Adipocyte (in vitro differentiated cells): Measurements from ENCODE around the gene PGBD5.

Source experiments
- DNase-seq: peaks from one replicate; pipeline ENCODE4 v3.0.0-alpha.2; 2015; ENCODE audit warnings: low read depth
- H3K27me3 ChIP-seq: replicated peaks from 2 replicates; pipeline ENCODE4 v1.7.0; 2013; ENCODE audit warnings: mild to moderate bottlenecking, low read length, moderate library complexity; ENCODE audit not compliant: control insufficient read depth, insufficient read depth
- H3K36me3 ChIP-seq: 2 replicates; pipeline ENCODE4 v1.7.0; 2013; ENCODE audit warnings: low read length, mild to moderate bottlenecking, moderate library complexity; ENCODE audit not compliant: control insufficient read depth, insufficient read depth, severe bottlenecking
- H3K4me1 ChIP-seq: 2 replicates; pipeline ENCODE4 v1.7.0; 2013; ENCODE audit warnings: mild to moderate bottlenecking, low read length, moderate library complexity; ENCODE audit not compliant: control insufficient read depth, insufficient read depth
- H3K4me3 ChIP-seq: 2 replicates; pipeline ENCODE4 v1.7.0; 2013; ENCODE audit warnings: mild to moderate bottlenecking, low read length, moderate library complexity
- H3K9ac ChIP-seq: 2 replicates; pipeline ENCODE4 v1.7.0; 2013; ENCODE audit warnings: mild to moderate bottlenecking, low read length, moderate library complexity
- H3K9me3 ChIP-seq: 2 replicates; pipeline ENCODE4 v1.7.0; 2013; ENCODE audit warnings: mild to moderate bottlenecking, low read length, moderate library complexity; ENCODE audit not compliant: control insufficient read depth

Gene PGBD5

GRCh38 chr1:230455291-230455690, 29.2 kb upstream of the PGBD5 start:
- Histone ChIP-seq H3K9ac (no peak overlapping the region), H3K4me3 (no peak overlapping the region), H3K9me3 (no peaks in the 10 kb centered on the region), H3K36me3 (no peaks in the 10 kb centered on the region), H3K4me1 (peaks cover 27% of the 10 kb centered on the region), H3K27me3 (no peaks in the 10 kb centered on the region)
- no peak for DNase-seq

- no peak for DNase-seq
- Histone ChIP-seq H3K27me3 (no peaks in the 10 kb centered on the region), H3K9ac (no peak overlapping the region), H3K9me3 (no peaks in the 10 kb centered on the region), H3K4me1 (peaks cover 12% of the 10 kb centered on the region), H3K4me3 (no peak overlapping the region), H3K36me3 (no peaks in the 10 kb centered on the region)
Measured at GRCh38 chr1:230453377-230453776, 27.2 kb upstream of the PGBD5 start.

- Histone ChIP-seq H3K27me3 (peaks cover 5% of the 10 kb centered on the region), H3K9ac (no peak overlapping the region), H3K9me3 (peaks cover 3% of the 10 kb centered on the region), H3K4me1 (no peaks in the 10 kb centered on the region), H3K4me3 (no peak overlapping the region), H3K36me3 (no peaks in the 10 kb centered on the region)
- no peak for DNase-seq
Measured at GRCh38 chr1:230441183-230442029, 15.3 kb upstream of the PGBD5 start.

- DNase-seq, result no peak
- H3K36me3 ChIP-seq, result no peaks in the 10 kb centered on the region
- no peaks in the 10 kb centered on the region for H3K4me1 ChIP-seq
- H3K4me3 ChIP-seq, result no peak overlapping the region
- no peak overlapping the region for H3K9ac ChIP-seq
- H3K9me3 ChIP-seq, result peaks cover 3% of the 10 kb centered on the region
- peaks cover 15% of the 10 kb centered on the region for H3K27me3 ChIP-seq
Measured at GRCh38 chr1:230435108-230435507, 9.0 kb upstream of the PGBD5 start.

- H3K9me3 ChIP-seq, result no peaks in the 10 kb centered on the region
- DNase-seq, result no peak
- no peaks in the 10 kb centered on the region for H3K4me1 ChIP-seq
- H3K4me3 ChIP-seq, result no peak overlapping the region
- no peak overlapping the region for H3K9ac ChIP-seq
- H3K27me3 ChIP-seq, result peaks cover 30% of the 10 kb centered on the region
- no peaks in the 10 kb centered on the region for H3K36me3 ChIP-seq
Measured at GRCh38 chr1:230431527-230431926, 5.4 kb upstream of the PGBD5 start.

- Histone ChIP-seq H3K9me3 (no peaks in the 10 kb centered on the region), H3K36me3 (no peaks in the 10 kb centered on the region), H3K27me3 (peaks cover 30% of the 10 kb centered on the region), H3K9ac (no peak overlapping the region), H3K4me1 (no peaks in the 10 kb centered on the region), H3K4me3 (no peak overlapping the region)
- DNase-seq, result no peak
Measured at GRCh38 chr1:230430499-230430898, 4.4 kb upstream of the PGBD5 start.

- no peak for DNase-seq
- Histone ChIP-seq H3K27me3 (peaks cover 41% of the 10 kb centered on the region), H3K4me3 (no peak overlapping the region), H3K9me3 (no peaks in the 10 kb centered on the region), H3K4me1 (no peaks in the 10 kb centered on the region), H3K36me3 (no peaks in the 10 kb centered on the region), H3K9ac (no peak overlapping the region)
Measured at GRCh38 chr1:230429067-230429735, 3.1 kb upstream of the PGBD5 start.

- Histone ChIP-seq H3K9ac (no peak overlapping the region), H3K4me3 (no peak overlapping the region), H3K9me3 (no peaks in the 10 kb centered on the region), H3K4me1 (no peaks in the 10 kb centered on the region), H3K36me3 (no peaks in the 10 kb centered on the region), H3K27me3 (peaks cover 52% of the 10 kb centered on the region)
- DNase-seq, result no peak
Measured at GRCh38 chr1:230427981-230428380, 1.8 kb upstream of the PGBD5 start.

GRCh38 chr1:230427094-230427876, 1.2 kb upstream of the PGBD5 start:
- Histone ChIP-seq H3K9ac (no peak overlapping the region), H3K36me3 (no peaks in the 10 kb centered on the region), H3K27me3 (peaks cover 55% of the 10 kb centered on the region), H3K9me3 (no peaks in the 10 kb centered on the region), H3K4me3 (no peak overlapping the region), H3K4me1 (no peaks in the 10 kb centered on the region)
- no peak for DNase-seq

GRCh38 chr1:230425252-230426091, 660 bp downstream of the PGBD5 start:
- H3K9ac ChIP-seq, result no peak overlapping the region
- no peaks in the 10 kb centered on the region for H3K9me3 ChIP-seq
- H3K27me3 ChIP-seq, result peaks cover 49% of the 10 kb centered on the region
- no peak overlapping the region for H3K4me3 ChIP-seq
- peak; percentile 15 for DNase-seq
- H3K36me3 ChIP-seq, result no peaks in the 10 kb centered on the region
- H3K4me1 ChIP-seq, result no peaks in the 10 kb centered on the region
